ENCODE data around the gene CCDC171.

The CCDC171 gene

DNA sequence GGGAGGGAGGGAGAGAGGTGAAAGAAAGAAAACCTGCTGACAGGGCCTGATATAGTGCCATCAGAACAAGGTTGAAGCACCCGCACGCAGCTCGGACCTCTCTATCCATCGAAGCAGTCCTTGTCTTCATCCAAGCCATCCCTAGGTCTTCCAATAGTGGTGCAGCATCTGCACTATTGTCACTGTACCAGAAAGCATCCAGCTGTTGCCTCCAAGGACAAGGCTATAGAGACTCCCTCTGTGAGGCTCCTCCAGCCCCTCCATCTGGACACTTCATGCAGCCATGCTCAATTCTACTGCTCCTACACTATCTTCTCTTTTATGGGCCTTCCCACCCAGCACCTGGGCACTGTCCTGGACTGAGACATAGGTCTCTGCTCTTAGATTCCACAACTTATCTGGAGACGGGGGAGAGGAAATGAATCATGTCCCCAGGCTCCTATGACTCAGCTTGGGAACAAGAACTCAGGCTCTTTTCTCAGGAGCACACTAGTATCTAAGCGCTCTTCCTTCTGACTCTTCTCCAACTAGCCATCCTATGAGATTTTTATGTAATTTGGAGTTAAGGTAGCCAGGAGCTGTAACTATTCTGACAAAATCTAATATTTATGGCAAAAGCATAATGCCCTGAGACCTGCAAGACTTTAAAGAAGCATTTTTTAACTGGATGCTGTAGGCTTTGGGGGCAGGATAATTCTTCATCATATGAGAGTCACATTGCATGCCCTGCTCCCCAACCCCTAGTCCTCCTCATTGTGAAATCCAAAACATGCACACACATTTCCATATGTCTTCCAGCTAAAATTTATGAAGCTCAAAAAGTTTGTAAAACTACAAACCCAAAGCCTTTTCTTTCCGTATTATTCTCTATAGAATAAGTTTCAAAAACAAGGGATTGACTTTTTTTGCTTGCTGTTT, 446.8 kb downstream of the CCDC171 start:
- no peak for TF ChIP-seq GFI1B (tag by site-specific recombination; IDR thresholded peaks at IDR 0.05)
- no peak for TF ChIP-seq ZNF529 (tag by site-specific recombination; IDR thresholded peaks at IDR 0.05; ENCODE audit: insufficient replicate concordance)
- TF ChIP-seq, protein P1, sequence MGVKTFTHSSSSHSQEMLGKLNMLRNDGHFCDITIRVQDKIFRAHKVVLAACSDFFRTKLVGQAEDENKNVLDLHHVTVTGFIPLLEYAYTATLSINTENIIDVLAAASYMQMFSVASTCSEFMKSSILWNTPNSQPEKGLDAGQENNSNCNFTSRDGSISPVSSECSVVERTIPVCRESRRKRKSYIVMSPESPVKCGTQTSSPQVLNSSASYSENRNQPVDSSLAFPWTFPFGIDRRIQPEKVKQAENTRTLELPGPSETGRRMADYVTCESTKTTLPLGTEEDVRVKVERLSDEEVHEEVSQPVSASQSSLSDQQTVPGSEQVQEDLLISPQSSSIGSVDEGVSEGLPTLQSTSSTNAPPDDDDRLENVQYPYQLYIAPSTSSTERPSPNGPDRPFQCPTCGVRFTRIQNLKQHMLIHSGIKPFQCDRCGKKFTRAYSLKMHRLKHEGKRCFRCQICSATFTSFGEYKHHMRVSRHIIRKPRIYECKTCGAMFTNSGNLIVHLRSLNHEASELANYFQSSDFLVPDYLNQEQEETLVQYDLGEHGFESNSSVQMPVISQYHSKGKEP (tag by site-specific recombination; IDR thresholded peaks at IDR 0.05) = no peak
- no peak for TF ChIP-seq FEZF1 (tag by site-specific recombination; IDR thresholded peaks at IDR 0.05)
- TF ChIP-seq ZNF549 (tag by site-specific recombination; IDR thresholded peaks at IDR 0.05) = no peak
- TF ChIP-seq ZNF202 (tag by site-specific recombination; IDR thresholded peaks at IDR 0.05; ENCODE audit: borderline replicate concordance) = no peak
- TF ChIP-seq KLF16 (tag by site-specific recombination; IDR thresholded peaks at IDR 0.05) = no peak
- TF ChIP-seq ZBTB17 (tag by site-specific recombination; IDR thresholded peaks at IDR 0.05) = no peak
- no peak for TF ChIP-seq ZNF274 (IDR thresholded peaks at IDR 0.05; ENCODE audit: low read length)
- no peak for TF ChIP-seq ZNF274 (tag by site-specific recombination; IDR thresholded peaks at IDR 0.05; ENCODE audit: borderline replicate concordance)
- no peak for TF ChIP-seq ZNF600 (tag by site-specific recombination; IDR thresholded peaks at IDR 0.05)
- no peak for TF ChIP-seq ZNF654 (tag by site-specific recombination; IDR thresholded peaks at IDR 0.05; ENCODE audit: low read depth)
- no peak for TF ChIP-seq ZNF555 (tag by site-specific recombination; conservative IDR thresholded peaks at IDR 0.05)
- no peak for TF ChIP-seq ZNF132 (tag by site-specific recombination; IDR thresholded peaks at IDR 0.05; ENCODE audit: borderline replicate concordance)
- no peak for TF ChIP-seq ZNF558 (tag by site-specific recombination; IDR thresholded peaks at IDR 0.05)
- TF ChIP-seq ZNF18 (tag by site-specific recombination; IDR thresholded peaks at IDR 0.05) = no peak
- no peak for TF ChIP-seq SCRT2 (tag by site-specific recombination; IDR thresholded peaks at IDR 0.05)
- no peak overlapping the region for H3K4me3 ChIP-seq (ENCODE audit: low read depth, low read length)
- H3K9me3 ChIP-seq (ENCODE audit: control insufficient read depth, insufficient read depth, low read depth, low read length) = no peaks in the 10 kb centered on the region
- ChIA-PET CTCF (no interaction called here), POLR2A (no interaction called here)
- no peaks in the 10 kb centered on the region for H3K4me1 ChIP-seq (ENCODE audit: control insufficient read depth, insufficient read depth, low read length)
- H3K36me3 ChIP-seq (ENCODE audit: control insufficient read depth in 2 of 2, insufficient read depth in 1 of 2, low read length in 2 of 2) = no peaks in the 10 kb centered on the region
- no peak overlapping the region for H3K27ac ChIP-seq (ENCODE audit: extremely low read depth, low read depth, low read length)

- H3K4me1 ChIP-seq (ENCODE audit: control insufficient read depth, insufficient read depth, low read length) = no peaks in the 10 kb centered on the region
- ChIA-PET CTCF (no interaction called here), POLR2A (no interaction called here)
- TF ChIP-seq ZNF155 (tag by site-specific recombination; IDR thresholded peaks at IDR 0.05) (no peak), ZNF707 (tag by site-specific recombination; IDR thresholded peaks at IDR 0.05) (no peak), ZNF830 (tag by site-specific recombination; IDR thresholded peaks at IDR 0.05; ENCODE audit: low read depth) (no peak), ZNF404 (tag by site-specific recombination; IDR thresholded peaks at IDR 0.05) (no peak), ZNF37A (tag by site-specific recombination; IDR thresholded peaks at IDR 0.05) (no peak)
- TF ChIP-seq, protein P2, sequence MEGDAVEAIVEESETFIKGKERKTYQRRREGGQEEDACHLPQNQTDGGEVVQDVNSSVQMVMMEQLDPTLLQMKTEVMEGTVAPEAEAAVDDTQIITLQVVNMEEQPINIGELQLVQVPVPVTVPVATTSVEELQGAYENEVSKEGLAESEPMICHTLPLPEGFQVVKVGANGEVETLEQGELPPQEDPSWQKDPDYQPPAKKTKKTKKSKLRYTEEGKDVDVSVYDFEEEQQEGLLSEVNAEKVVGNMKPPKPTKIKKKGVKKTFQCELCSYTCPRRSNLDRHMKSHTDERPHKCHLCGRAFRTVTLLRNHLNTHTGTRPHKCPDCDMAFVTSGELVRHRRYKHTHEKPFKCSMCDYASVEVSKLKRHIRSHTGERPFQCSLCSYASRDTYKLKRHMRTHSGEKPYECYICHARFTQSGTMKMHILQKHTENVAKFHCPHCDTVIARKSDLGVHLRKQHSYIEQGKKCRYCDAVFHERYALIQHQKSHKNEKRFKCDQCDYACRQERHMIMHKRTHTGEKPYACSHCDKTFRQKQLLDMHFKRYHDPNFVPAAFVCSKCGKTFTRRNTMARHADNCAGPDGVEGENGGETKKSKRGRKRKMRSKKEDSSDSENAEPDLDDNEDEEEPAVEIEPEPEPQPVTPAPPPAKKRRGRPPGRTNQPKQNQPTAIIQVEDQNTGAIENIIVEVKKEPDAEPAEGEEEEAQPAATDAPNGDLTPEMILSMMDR (tag by site-specific recombination; IDR thresholded peaks at IDR 0.05) = no peak
- H3K9me3 ChIP-seq (ENCODE audit: control insufficient read depth, insufficient read depth, low read depth, low read length) = no peaks in the 10 kb centered on the region
- H3K36me3 ChIP-seq (ENCODE audit: control insufficient read depth in 2 of 2, insufficient read depth in 1 of 2, low read length in 2 of 2) = no peaks in the 10 kb centered on the region
- H3K4me3 ChIP-seq (ENCODE audit: low read depth, low read length) = no peak overlapping the region
- no peak overlapping the region for H3K27ac ChIP-seq (ENCODE audit: extremely low read depth, low read depth, low read length)
Measured at GRCh38 chr9:16000811-16001210, 448.0 kb downstream of the CCDC171 start.

All from HEK293 (cell line).